GM23248 (cell line): ENCODE data around the gene C1orf167. TPM values are rescaled to one million over a fixed set of nuclear protein-coding genes. Genes with fewer than 3 reads are reported as not detected.

Source experiments
- DNase-seq: peaks from one replicate; pipeline ENCODE4 v3.0.0-alpha.2; 2015
- H2AFZ ChIP-seq: fragments of 200-600 bp; sonication (generic); 2 replicates; pipeline ENCODE4 v1.6.1; 2016; ENCODE audit warnings: antibody characterized with exemption
- H3F3A ChIP-seq: fragments of 200-600 bp; sonication (generic); 2 replicates; pipeline ENCODE4 v1.6.1; 2016; ENCODE audit warnings: mild to moderate bottlenecking, antibody characterized with exemption, mixed run types; ENCODE audit not compliant: insufficient read depth
- H3K27ac ChIP-seq: fragments of 200-600 bp; sonication (generic); 2 replicates; pipeline ENCODE4 v1.5.1; 2016; ENCODE audit warnings: mild to moderate bottlenecking
- H3K27me3 ChIP-seq: fragments of 200-600 bp; sonication (generic); replicated peaks from 2 replicates; pipeline ENCODE4 v1.6.1; 2016; ENCODE audit warnings: mild to moderate bottlenecking; ENCODE audit not compliant: insufficient read depth
- H3K36me3 ChIP-seq: fragments of 200-600 bp; sonication (generic); 2 replicates; pipeline ENCODE4 v1.6.1; 2016; ENCODE audit warnings: low read depth, mild to moderate bottlenecking
- H3K4me1 ChIP-seq: fragments of 200-600 bp; sonication (generic); 2 replicates; pipeline ENCODE4 v1.6.1; 2016; ENCODE audit warnings: mild to moderate bottlenecking; ENCODE audit not compliant: insufficient read depth
- H3K4me2 ChIP-seq: fragments of 200-600 bp; sonication (generic); one replicate; pipeline ENCODE4 v1.6.1; 2016; ENCODE audit warnings: mild to moderate bottlenecking; ENCODE audit not compliant: unreplicated experiment
- H3K4me3 ChIP-seq: fragments of 200-600 bp; sonication (generic); 2 replicates; pipeline ENCODE4 v1.5.1; 2016; ENCODE audit warnings: mild to moderate bottlenecking
- H3K79me2 ChIP-seq: fragments of 200-600 bp; sonication (generic); 2 replicates; pipeline ENCODE4 v1.6.1; 2016; ENCODE audit warnings: mild to moderate bottlenecking; ENCODE audit not compliant: insufficient read depth
- H3K9ac ChIP-seq: fragments of 200-600 bp; sonication (generic); 2 replicates; pipeline ENCODE4 v1.6.1; 2016; ENCODE audit warnings: mild to moderate bottlenecking
- H3K9me2 ChIP-seq: fragments of 200-600 bp; sonication (generic); 2 replicates; pipeline ENCODE4 v1.6.1; 2016; ENCODE audit warnings: mixed run types, mild to moderate bottlenecking, moderate library complexity; ENCODE audit not compliant: insufficient read depth
- H3K9me3 ChIP-seq: fragments of 200-600 bp; sonication (generic); one replicate; pipeline ENCODE4 v1.6.1; 2017; ENCODE audit warnings: low read depth
- H4K20me1 ChIP-seq: fragments of 200-600 bp; sonication (generic); 2 replicates; pipeline ENCODE4 v1.6.0; 2016; ENCODE audit not compliant: insufficient read depth
- EZH2 ChIP-seq: fragments of 200-600 bp; sonication (generic); IDR thresholded peaks from 2 replicates; pipeline ENCODE4 v1.6.1; 2018; ENCODE audit warnings: antibody characterized with exemption, mild to moderate bottlenecking; ENCODE audit not compliant: insufficient read depth, poor library complexity, severe bottlenecking
- EZH2phosphoT487 ChIP-seq: fragments of 200-600 bp; sonication (generic); IDR thresholded peaks from 2 replicates; pipeline ENCODE4 v1.6.1; 2018; ENCODE audit warnings: antibody characterized with exemption, moderate library complexity, mild to moderate bottlenecking, low read depth; ENCODE audit not compliant: insufficient read depth
- WGBS, 2 experiments: methylation state at CpG; one replicate each; pipeline ENCODE4 v1.1.6; 2015 to 2017; ENCODE audit warnings: low lambda C conversion rate in 2 of 2, low coverage in 1 of 2; ENCODE audit errors: missing lambda C conversion rate in 2 of 2; 5-methylcytosine and 5-hydroxymethylcytosine counted together
- in situ Hi-C: fragments of 300-500 bp; cut with MboI; formaldehyde crosslinking; loops from 2 replicates; pipeline ENCODE4 v1.15.0; 2020
- polyA plus RNA-seq: library from polyadenylated mRNA; unstranded; fragments of >200 nt; fragmentation: Nextera tagmentation; extraction: Ambion mirVana; gene quantifications from 2 replicates; pipeline ENCODE4 v1.2.1, GENCODE V29; 2016
- total RNA-seq: library from RNA; depleted of rRNA; stranded (reverse); fragments of >200 nt; shearing (Covaris generic); gene quantifications from 2 replicates; pipeline ENCODE4 v1.2.3, GENCODE V29; 2014

The C1orf167 gene
- total and polyA plus RNA-seq, 2 experiments from 2014 or later, result 0.43 TPM; not detected in 1

GRCh38 chr1:11719313-11720032, 42.5 kb upstream of the C1orf167 start:
- H3K79me2 ChIP-seq, result no peaks in the 10 kb centered on the region
- no peaks in the 10 kb centered on the region for H4K20me1 ChIP-seq
- H3K27ac ChIP-seq, result no peak overlapping the region
- H3K9me2 ChIP-seq, result no peaks in the 10 kb centered on the region
- H3K4me3 ChIP-seq, result peak overlapping the region; percentile 55
- no peaks in the 10 kb centered on the region for H3K4me1 ChIP-seq
- peak overlapping the region; percentile 71 for H3K4me2 ChIP-seq
- peak overlapping the region; percentile 63 for H2AFZ ChIP-seq
- 9 to 11% methylated on average over 42 to 44 of the region's 44 CpGs for WGBS, 2 experiments
- no peaks in the 10 kb centered on the region for H3K36me3 ChIP-seq
- no peaks in the 10 kb centered on the region for H3F3A ChIP-seq
- TF ChIP-seq EZH2phosphoT487, result no peak
- TF ChIP-seq EZH2, result no peak
- H3K9me3 ChIP-seq, result no peaks in the 10 kb centered on the region
- in situ Hi-C loops, result loop anchor here (5.0 kb wide), 1 partner anchor 62 kb away; no protein-coding TSS in a partner anchor
- peaks cover 19% of the 10 kb centered on the region; the same call in 1 of the 2 replicates for H3K27me3 ChIP-seq
- peak; percentile 64 for DNase-seq
- H3K9ac ChIP-seq, result peak overlapping the region; percentile 41; the same call in 1 of the 2 replicates

DNA sequence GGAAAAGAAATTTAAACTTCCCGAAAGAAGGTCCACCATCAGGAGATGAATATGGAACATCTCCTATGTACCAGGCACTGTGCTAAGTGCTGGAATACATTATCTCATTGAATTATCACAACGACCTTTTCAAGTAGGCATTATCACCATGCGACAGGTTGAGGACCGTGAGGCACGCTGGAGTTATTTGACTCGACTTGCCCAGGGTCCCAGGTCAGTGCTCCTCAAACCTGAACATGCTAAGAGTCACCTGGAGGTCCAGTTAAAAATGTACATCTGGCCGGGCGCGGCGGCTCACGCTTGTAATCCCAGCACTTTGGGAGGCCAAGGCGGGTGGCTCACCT, 42.0 kb upstream of the C1orf167 start:
- in situ Hi-C loops, result no loop called here
- TF ChIP-seq EZH2 (no peak), EZH2phosphoT487 (no peak)

GRCh38 chr1:11720525-11720924, 41.5 kb upstream of the C1orf167 start:
- Histone ChIP-seq H3K27ac (no peak overlapping the region), H3K4me2 (no peak overlapping the region), H3K27me3 (peaks cover 14% of the 10 kb centered on the region; the same call in 1 of the 2 replicates), H3K36me3 (no peaks in the 10 kb centered on the region), H3K9me2 (no peaks in the 10 kb centered on the region), H2AFZ (no peak overlapping the region), H3K4me3 (no peak overlapping the region), H3K4me1 (no peaks in the 10 kb centered on the region), H3F3A (no peaks in the 10 kb centered on the region), H3K79me2 (no peaks in the 10 kb centered on the region), H4K20me1 (no peaks in the 10 kb centered on the region), H3K9me3 (no peaks in the 10 kb centered on the region), H3K9ac (no peak overlapping the region)
- TF ChIP-seq EZH2 (no peak), EZH2phosphoT487 (no peak)
- in situ Hi-C loops, result no loop called here
- DNase-seq, result no peak
- 25 to 30% methylated on average over 4 of the region's 4 CpGs for WGBS, 2 experiments

More for the DNA sequence above, 42.0 kb upstream of the C1orf167 start:
- H3K9me3 ChIP-seq, result no peaks in the 10 kb centered on the region
- DNase-seq, result no peak
- 58% methylated on average over 11 to 12 of the region's 12 CpGs for WGBS, 2 experiments
- H3K4me2 ChIP-seq, result peak overlapping the region; percentile 71
- H3K4me3 ChIP-seq, result peak overlapping the region; percentile 55; the same call in 1 of the 2 replicates
- no peak overlapping the region for H3K9ac ChIP-seq
- no peaks in the 10 kb centered on the region for H3K79me2 ChIP-seq
- H3K36me3 ChIP-seq, result no peaks in the 10 kb centered on the region
- no peaks in the 10 kb centered on the region for H3K4me1 ChIP-seq
- H3K27me3 ChIP-seq, result peaks cover 19% of the 10 kb centered on the region; the same call in 1 of the 2 replicates
- H3K27ac ChIP-seq, result no peak overlapping the region
- H3F3A ChIP-seq, result no peaks in the 10 kb centered on the region
- peak overlapping the region; percentile 63; the same call in 1 of the 2 replicates for H2AFZ ChIP-seq
- no peaks in the 10 kb centered on the region for H4K20me1 ChIP-seq
- H3K9me2 ChIP-seq, result no peaks in the 10 kb centered on the region

DNA sequence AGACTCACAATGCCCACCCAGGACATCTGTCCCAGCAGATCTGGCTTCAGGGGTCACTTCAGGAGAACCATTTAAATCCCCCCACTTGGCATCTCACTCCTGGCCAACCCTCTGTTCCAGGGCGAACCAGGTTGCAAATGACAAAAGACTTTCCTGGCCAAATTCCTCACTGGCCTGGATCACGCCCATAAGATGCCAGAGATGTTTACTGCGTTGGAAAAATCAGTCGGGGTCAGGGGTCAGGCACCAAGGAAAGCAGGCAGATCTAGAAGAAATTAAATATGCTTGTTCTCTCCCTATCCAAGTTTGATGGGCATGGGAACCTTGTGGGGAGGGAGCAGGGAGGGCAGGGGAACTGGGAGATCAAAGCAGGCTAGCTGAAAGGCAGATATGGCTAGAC, 40.7 kb upstream of the C1orf167 start:
- no peaks in the 10 kb centered on the region for H3K4me1 ChIP-seq
- WGBS, 2 experiments, result 71 to 76% methylated on average over 4 of the region's 4 CpGs
- no peak overlapping the region for H3K27ac ChIP-seq
- H3K4me3 ChIP-seq, result no peak overlapping the region
- H3K9me3 ChIP-seq, result no peaks in the 10 kb centered on the region
- no peak for DNase-seq
- H3F3A ChIP-seq, result no peaks in the 10 kb centered on the region
- TF ChIP-seq EZH2phosphoT487 (no peak), EZH2 (no peak)
- in situ Hi-C loops, result no loop called here
- peaks cover 6% of the 10 kb centered on the region; the same call in 1 of the 2 replicates for H3K27me3 ChIP-seq
- no peaks in the 10 kb centered on the region for H3K79me2 ChIP-seq
- H4K20me1 ChIP-seq, result no peaks in the 10 kb centered on the region
- H3K9me2 ChIP-seq, result no peaks in the 10 kb centered on the region
- H3K4me2 ChIP-seq, result no peak overlapping the region
- no peak overlapping the region for H3K9ac ChIP-seq
- H2AFZ ChIP-seq, result no peak overlapping the region
- H3K36me3 ChIP-seq, result no peaks in the 10 kb centered on the region
